ENCODE data around the gene MICALL2. TPM values are rescaled to one million over a fixed set of nuclear protein-coding genes. Genes with fewer than 3 reads are reported as not detected.
A peak's percentile ranks its signal among the peaks of the same experiment; 100 is the strongest.

MICALL2 gene
- polyA plus RNA-seq, 1 donor from 2014 or later = 12.8 TPM

DNA sequence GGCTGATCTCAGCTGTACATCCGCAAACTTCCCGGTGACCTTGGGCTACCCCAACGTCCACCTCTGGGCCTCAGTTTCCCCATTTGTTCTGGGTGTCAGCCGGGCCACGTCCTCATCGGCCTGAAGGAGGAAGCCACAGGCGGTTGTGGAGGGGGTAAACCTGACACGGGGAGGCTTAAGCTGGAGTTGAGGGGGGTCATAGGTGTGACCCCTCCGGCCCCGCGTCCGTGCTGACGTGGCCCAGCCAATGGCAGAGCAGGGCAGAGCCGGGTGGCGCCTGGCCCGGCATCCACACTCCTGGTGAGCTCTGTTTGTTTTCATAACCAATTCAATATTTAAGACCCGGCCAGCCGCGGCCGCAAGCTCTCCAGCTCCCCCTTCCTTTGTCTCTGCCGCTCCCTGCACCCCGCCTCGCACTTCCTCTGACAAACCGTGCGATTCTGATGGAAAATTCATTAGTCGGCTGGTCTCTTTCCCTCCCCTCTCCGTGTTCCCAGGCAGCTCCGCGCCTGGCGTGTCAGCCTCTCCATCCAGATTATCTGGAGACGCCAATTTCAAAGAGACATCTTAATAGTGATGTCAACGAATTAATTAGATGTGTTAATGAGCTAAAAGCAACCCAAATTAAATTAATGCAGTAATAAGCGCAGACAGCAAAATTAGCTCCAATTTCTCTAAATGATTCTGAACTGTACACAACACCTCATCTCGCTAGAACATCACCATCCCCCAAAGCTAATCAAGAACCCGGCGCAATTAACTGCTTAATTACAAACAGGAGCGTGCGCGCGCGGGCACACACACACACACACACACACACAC, 55.4 kb downstream of the MICALL2 start:
- Histone ChIP-seq H2AFZ (ENCODE audit: low read depth, low read length) (peak overlapping the region; percentile 30), H3K27ac (ENCODE audit: low read length) (peak overlapping the region; percentile 28), H4K20me1 (ENCODE audit: insufficient read depth) (no peaks in the 10 kb centered on the region), H3K4me3 (ENCODE audit: low read length) (peak overlapping the region; percentile 53), H3K27me3 (ENCODE audit: insufficient read depth, low read depth, low read length) (no peaks in the 10 kb centered on the region), H3K9me2 (ENCODE audit: insufficient read depth, low read length) (no peaks in the 10 kb centered on the region), H3K4me2 (ENCODE audit: low read length) (peak overlapping the region; percentile 33), H3F3A (ENCODE audit: insufficient read depth, low read length, poor library complexity, severe bottlenecking) (no peaks in the 10 kb centered on the region), H3K9ac (ENCODE audit: low read length) (peak overlapping the region; percentile 52), H3K9me3 (ENCODE audit: low read length) (no peaks in the 10 kb centered on the region), H3K79me2 (replicated peaks; ENCODE audit: insufficient read depth, low read length) (no peaks in the 10 kb centered on the region), H3K36me3 (ENCODE audit: insufficient read depth, low read length) (no peaks in the 10 kb centered on the region)
- TF ChIP-seq, protein P1, sequence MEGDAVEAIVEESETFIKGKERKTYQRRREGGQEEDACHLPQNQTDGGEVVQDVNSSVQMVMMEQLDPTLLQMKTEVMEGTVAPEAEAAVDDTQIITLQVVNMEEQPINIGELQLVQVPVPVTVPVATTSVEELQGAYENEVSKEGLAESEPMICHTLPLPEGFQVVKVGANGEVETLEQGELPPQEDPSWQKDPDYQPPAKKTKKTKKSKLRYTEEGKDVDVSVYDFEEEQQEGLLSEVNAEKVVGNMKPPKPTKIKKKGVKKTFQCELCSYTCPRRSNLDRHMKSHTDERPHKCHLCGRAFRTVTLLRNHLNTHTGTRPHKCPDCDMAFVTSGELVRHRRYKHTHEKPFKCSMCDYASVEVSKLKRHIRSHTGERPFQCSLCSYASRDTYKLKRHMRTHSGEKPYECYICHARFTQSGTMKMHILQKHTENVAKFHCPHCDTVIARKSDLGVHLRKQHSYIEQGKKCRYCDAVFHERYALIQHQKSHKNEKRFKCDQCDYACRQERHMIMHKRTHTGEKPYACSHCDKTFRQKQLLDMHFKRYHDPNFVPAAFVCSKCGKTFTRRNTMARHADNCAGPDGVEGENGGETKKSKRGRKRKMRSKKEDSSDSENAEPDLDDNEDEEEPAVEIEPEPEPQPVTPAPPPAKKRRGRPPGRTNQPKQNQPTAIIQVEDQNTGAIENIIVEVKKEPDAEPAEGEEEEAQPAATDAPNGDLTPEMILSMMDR (IDR thresholded peaks at IDR 0.05; ENCODE audit: poor library complexity, severe bottlenecking) = peak; percentile 43
- TF ChIP-seq EP300 (conservative IDR thresholded peaks at IDR 0.05; ENCODE audit: poor library complexity, severe bottlenecking) (peak; percentile 59), TAF1 (IDR thresholded peaks at IDR 0.05; ENCODE audit: low read depth) (no peak), RAD21 (conservative IDR thresholded peaks at IDR 0.05) (peak; percentile 33), SMC3 (conservative IDR thresholded peaks at IDR 0.05; ENCODE audit: poor library complexity) (peak; percentile 12), POLR2AphosphoS5 (IDR thresholded peaks at IDR 0.05) (peak; percentile 56), MXI1 (conservative IDR thresholded peaks at IDR 0.05; ENCODE audit: poor library complexity, severe bottlenecking) (no peak), REST (IDR thresholded peaks at IDR 0.05; ENCODE audit: borderline replicate concordance) (no peak), EZH2 (IDR thresholded peaks at IDR 0.05; ENCODE audit: borderline replicate concordance, insufficient read depth, low read length, poor library complexity, severe bottlenecking) (no peak)

DNA sequence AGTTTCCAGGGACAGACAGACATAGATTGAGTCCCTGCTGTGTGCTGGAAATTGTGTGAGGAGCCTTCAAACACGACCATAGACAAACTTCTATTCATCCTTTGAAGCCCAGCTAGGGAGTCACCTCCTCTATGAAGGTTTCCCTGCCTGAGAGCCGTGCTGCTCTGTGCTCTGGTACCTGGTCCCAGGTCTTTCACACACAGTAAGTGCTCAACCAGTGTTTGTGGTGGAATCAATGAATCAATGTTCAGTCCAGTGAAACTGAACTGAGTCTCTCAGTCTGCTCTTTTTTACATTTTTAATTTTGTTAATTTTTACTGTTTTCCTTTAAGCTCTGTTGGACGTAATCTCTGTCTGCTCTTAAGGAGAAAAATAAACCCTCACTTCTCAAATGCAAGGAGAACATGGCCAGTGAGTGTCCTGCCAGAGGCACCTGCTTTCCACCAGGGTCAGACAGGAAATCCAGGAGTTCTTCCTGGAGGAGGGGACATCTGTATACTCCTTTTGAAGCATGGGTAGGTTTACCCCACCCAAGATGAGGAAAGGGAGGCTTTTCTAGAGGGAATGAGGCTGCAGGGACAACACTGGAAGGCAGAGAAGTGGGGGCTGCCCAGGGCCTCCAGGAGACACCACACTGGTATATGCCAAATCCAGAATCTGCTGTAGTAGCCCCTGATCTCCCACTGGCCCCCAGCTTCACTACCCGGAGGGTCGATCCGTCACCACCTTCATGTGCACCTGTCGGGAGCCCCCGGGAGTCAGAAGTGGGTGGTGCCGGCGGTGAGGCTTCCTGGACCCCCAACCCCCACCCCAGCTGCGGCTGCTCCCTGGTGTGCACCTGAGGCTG, 56.3 kb downstream of the MICALL2 start:
- Histone ChIP-seq H2AFZ (ENCODE audit: low read depth, low read length) (no peak overlapping the region), H3K36me3 (ENCODE audit: insufficient read depth, low read length) (no peaks in the 10 kb centered on the region), H3K4me2 (ENCODE audit: low read length) (no peak overlapping the region), H3K27me3 (ENCODE audit: insufficient read depth, low read depth, low read length) (no peaks in the 10 kb centered on the region), H4K20me1 (ENCODE audit: insufficient read depth) (no peaks in the 10 kb centered on the region), H3K79me2 (replicated peaks; ENCODE audit: insufficient read depth, low read length) (no peaks in the 10 kb centered on the region), H3K9me2 (ENCODE audit: insufficient read depth, low read length) (no peaks in the 10 kb centered on the region), H3K9ac (ENCODE audit: low read length) (peak overlapping the region; percentile 52), H3K4me3 (ENCODE audit: low read length) (peak overlapping the region; percentile 53), H3F3A (ENCODE audit: insufficient read depth, low read length, poor library complexity, severe bottlenecking) (no peaks in the 10 kb centered on the region), H3K27ac (ENCODE audit: low read length) (no peak overlapping the region), H3K9me3 (ENCODE audit: low read length) (no peaks in the 10 kb centered on the region)
- no peak for TF ChIP-seq MXI1 (conservative IDR thresholded peaks at IDR 0.05; ENCODE audit: poor library complexity, severe bottlenecking)
- no peak for TF ChIP-seq SMC3 (conservative IDR thresholded peaks at IDR 0.05; ENCODE audit: poor library complexity)
- no peak for TF ChIP-seq RAD21 (conservative IDR thresholded peaks at IDR 0.05)
- TF ChIP-seq EP300 (conservative IDR thresholded peaks at IDR 0.05; ENCODE audit: poor library complexity, severe bottlenecking) = no peak
- TF ChIP-seq TAF1 (IDR thresholded peaks at IDR 0.05; ENCODE audit: low read depth) = no peak
- TF ChIP-seq, protein P1 (IDR thresholded peaks at IDR 0.05; ENCODE audit: poor library complexity, severe bottlenecking) = no peak
- TF ChIP-seq EZH2 (IDR thresholded peaks at IDR 0.05; ENCODE audit: borderline replicate concordance, insufficient read depth, low read length, poor library complexity, severe bottlenecking) = no peak

Data from neural cell (in vitro differentiated cells).